Gastroesophageal sphincter (tissue), 3 donors: ENCODE measurements around the gene C5.

Experiments used
- CTCF ChIP-seq, 4 experiments: fragments of 200-600 bp in 2 of 4; fragments of 450-650 bp in 2 of 4; sonication (generic) in 1 of 4; IDR thresholded peaks; one replicate each; pipeline ENCODE4 v1.5.1; 2017 to 2019; ENCODE audit warnings: antibody characterized with exemption in 4 of 4, mild to moderate bottlenecking in 2 of 4, moderate library complexity in 2 of 4
- EP300 ChIP-seq: sonication (generic); formaldehyde crosslinking; IDR thresholded peaks from one replicate; pipeline ENCODE4 v1.6.1; 2017; ENCODE audit warnings: antibody characterized with exemption, mild to moderate bottlenecking
- POLR2A ChIP-seq, 2 donors: fragments of 450-650 bp; IDR thresholded peaks; one replicate each; pipeline ENCODE4 v1.6.1; 2017; ENCODE audit warnings: antibody characterized with exemption in 2 of 2, mild to moderate bottlenecking in 2 of 2, moderate library complexity in 1 of 2
- POLR2AphosphoS5 ChIP-seq: sonication (generic); formaldehyde crosslinking; IDR thresholded peaks from one replicate; pipeline ENCODE4 v1.6.1; 2017; ENCODE audit warnings: antibody characterized with exemption

GRCh38 chr9:120946259-120946658 lies 103.8 kb downstream of the C5 start:
- TF ChIP-seq CTCF (IDR thresholded peaks at IDR 0.05) (no peak), POLR2A (IDR thresholded peaks at IDR 0.05) (no peak), POLR2AphosphoS5 (no peak), EP300 (no peak)
